ENCODE results near the gene DHRS3. TPM values are rescaled to one million over a fixed set of nuclear protein-coding genes. Genes with fewer than 3 reads are reported as not detected.

The DHRS3 gene
- total RNA-seq, 1 experiment from 2014 or later = 154 TPM

GRCh38 chr1:12608311-12608957, 9.6 kb downstream of the DHRS3 start:
- BruUV-seq (replicated peaks) = no TSS peak
- peaks cover 42% of the 10 kb centered on the region for H3K4me1 ChIP-seq (replicated peaks; ENCODE audit: insufficient read depth)
- POLR2A ChIA-PET (ENCODE audit: unreplicated experiment) = no interaction called here

GRCh38 chr1:12607263-12607662, 10.7 kb downstream of the DHRS3 start:
- H3K36me3 ChIP-seq (ENCODE audit: low read depth) = peaks cover 32% of the 10 kb centered on the region
- no peak overlapping the region for H2AFZ ChIP-seq
- H3K79me2 ChIP-seq (ENCODE audit: low read depth) = peaks cover 88% of the 10 kb centered on the region
- H4K20me1 ChIP-seq (ENCODE audit: insufficient read depth) = peaks cover 9% of the 10 kb centered on the region; the same call in 1 of the 2 replicates
- ChIA-PET POLR2A (ENCODE audit: unreplicated experiment) (no interaction called here), CTCF (no interaction called here)
- no peaks in the 10 kb centered on the region for H3K27me3 ChIP-seq (ENCODE audit: insufficient read depth, low read depth)
- 0 out of 2 replicates have a peak overlapping the region, but pooled peaks have one; percentile 29 for H3K27ac ChIP-seq
- no peaks in the 10 kb centered on the region for H3K9me3 ChIP-seq (ENCODE audit: insufficient read depth, low read depth)
- no peak overlapping the region for H3K4me2 ChIP-seq
- peaks cover 73% of the 10 kb centered on the region for H3F3A ChIP-seq (ENCODE audit: insufficient read depth, low read depth)
- H3K4me1 ChIP-seq (replicated peaks; ENCODE audit: insufficient read depth) = peaks cover 42% of the 10 kb centered on the region
- intact Hi-C loops (cut with micrococcal nuclease; ENCODE audit: unreplicated experiment) = no loop called here
- H3K4me3 ChIP-seq = no peak overlapping the region
- TF ChIP-seq CTCF (conservative IDR thresholded peaks at IDR 0.05) = no peak
- BruUV-seq (replicated peaks) = no TSS peak
- DNase-seq = no peak
- H3K9me2 ChIP-seq (ENCODE audit: insufficient read depth) = no peaks in the 10 kb centered on the region

More at GRCh38 chr1:12608311-12608957, 9.6 kb downstream of the DHRS3 start:
- intact Hi-C loops (cut with micrococcal nuclease; ENCODE audit: unreplicated experiment) = no loop called here
- CTCF ChIA-PET = no interaction called here
- no peaks in the 10 kb centered on the region for H3K9me3 ChIP-seq (ENCODE audit: insufficient read depth, low read depth)
- no peak overlapping the region for H3K4me2 ChIP-seq
- no peak overlapping the region for H2AFZ ChIP-seq
- H3K9me2 ChIP-seq (ENCODE audit: insufficient read depth) = no peaks in the 10 kb centered on the region
- H3K27ac ChIP-seq = peak overlapping the region; percentile 32; the same call in 1 of the 2 replicates
- H4K20me1 ChIP-seq (ENCODE audit: insufficient read depth) = peaks cover 9% of the 10 kb centered on the region; the same call in 1 of the 2 replicates
- no peak overlapping the region for H3K4me3 ChIP-seq
- no peaks in the 10 kb centered on the region for H3K27me3 ChIP-seq (ENCODE audit: insufficient read depth, low read depth)
- peaks cover 88% of the 10 kb centered on the region for H3K79me2 ChIP-seq (ENCODE audit: low read depth)
- peaks cover 29% of the 10 kb centered on the region for H3K36me3 ChIP-seq (ENCODE audit: low read depth)
- DNase-seq = no peak
- no peak for TF ChIP-seq CTCF (conservative IDR thresholded peaks at IDR 0.05)
- no peak for TF ChIP-seq EZH2 (IDR thresholded peaks at IDR 0.05; ENCODE audit: low read depth)
- H3F3A ChIP-seq (ENCODE audit: insufficient read depth, low read depth) = peaks cover 74% of the 10 kb centered on the region

- BruUV-seq (replicated peaks) = no TSS peak
- TF ChIP-seq CTCF (conservative IDR thresholded peaks at IDR 0.05) (no peak), EZH2 (IDR thresholded peaks at IDR 0.05; ENCODE audit: low read depth) (no peak)
- no peaks in the 10 kb centered on the region for H3K27me3 ChIP-seq (ENCODE audit: insufficient read depth, low read depth)
- peaks cover 50% of the 10 kb centered on the region for H3K4me1 ChIP-seq (replicated peaks; ENCODE audit: insufficient read depth)
- peaks cover 88% of the 10 kb centered on the region for H3K79me2 ChIP-seq (ENCODE audit: low read depth)
- 0 out of 2 replicates have a peak, but pooled peaks cover 3% of the 10 kb centered on the region for H4K20me1 ChIP-seq (ENCODE audit: insufficient read depth)
- intact Hi-C loops (cut with micrococcal nuclease; ENCODE audit: unreplicated experiment) = loop anchor here (1.0 kb wide), 1 partner anchor 14 kb away; no protein-coding TSS in a partner anchor
- peaks cover 18% of the 10 kb centered on the region for H3K36me3 ChIP-seq (ENCODE audit: low read depth)
- H3K9me2 ChIP-seq (ENCODE audit: insufficient read depth) = no peaks in the 10 kb centered on the region
- CTCF ChIA-PET = interaction anchor here (0.6 to 0.7 kb wide), 2 partner anchors 11 to 100 kb away, joined by 4 to 5 read pairs; no protein-coding TSS in a partner anchor
- H3K9me3 ChIP-seq (ENCODE audit: insufficient read depth, low read depth) = no peaks in the 10 kb centered on the region
- peaks cover 58% of the 10 kb centered on the region for H3F3A ChIP-seq (ENCODE audit: insufficient read depth, low read depth)
- POLR2A ChIA-PET (ENCODE audit: unreplicated experiment) = interaction anchor here (1.0 kb wide), 1 partner anchor 9 kb away, joined by 4 read pairs; no protein-coding TSS in a partner anchor
- no peak overlapping the region for H2AFZ ChIP-seq
- no peak for DNase-seq
- peak overlapping the region; percentile 53 for H3K27ac ChIP-seq
- H3K4me2 ChIP-seq = no peak overlapping the region
- no peak overlapping the region for H3K4me3 ChIP-seq
Measured at GRCh38 chr1:12604986-12605385, 13.0 kb downstream of the DHRS3 start.

Data from PC-9 (cell line).